NCI-H460 (cell line): ENCODE data around the gene CC2D2B. TPM values are rescaled to one million over a fixed set of nuclear protein-coding genes. Genes with fewer than 3 reads are reported as not detected.
"Not testable (repeated sequence)": the region's sequence is repeated elsewhere in the genome, so short reads cannot be mapped to it uniquely, and the experiment has no call there.

Source experiments
- DNase-seq: peaks from one replicate; pipeline ENCODE4 v3.0.0-alpha.2; 2016; ENCODE audit warnings: low read depth; ENCODE audit errors: extremely low read depth
- total RNA-seq: library from RNA; depleted of rRNA; stranded (reverse); fragments of >200 nt; shearing (Covaris generic); gene quantifications from 2 replicates; pipeline ENCODE4 v1.2.3, GENCODE V29; 2014

The CC2D2B gene
- total RNA-seq, 1 experiment from 2014 or later, result not detected

- DNase-seq, result no peak
These were observed 106.8 kb downstream of the CC2D2B start for GRCh38 chr10:96014473-96015102.

GRCh38 chr10:96017191-96017687, 109.5 kb downstream of the CC2D2B start:
- DNase-seq, result peak; percentile 65

- no peak for DNase-seq
These were observed 113.6 kb downstream of the CC2D2B start for GRCh38 chr10:96021332-96021731.

GRCh38 chr10:96022739-96023138, 115.0 kb downstream of the CC2D2B start:
- DNase-seq, result no peak

- no peak for DNase-seq
These were observed 115.4 kb downstream of the CC2D2B start for GRCh38 chr10:96023168-96023567.

- DNase-seq, result peak; percentile 9
These were observed 117.8 kb downstream of the CC2D2B start for GRCh38 chr10:96025566-96025965.

- DNase-seq, result no peak
These were observed 126.8 kb downstream of the CC2D2B start for GRCh38 chr10:96034625-96035024.

GRCh38 chr10:96038476-96039387, 131.0 kb downstream of the CC2D2B start:
- DNase-seq, result no peak

GRCh38 chr10:96041146-96041545, 133.4 kb downstream of the CC2D2B start:
- DNase-seq, result no peak

GRCh38 chr10:96043033-96043892, 135.5 kb downstream of the CC2D2B start, which contains the start of gene CCNJ:
Gene CCNJ, plus strand, starts transcription at chr10:96043583. Its CDS starts 811 bp downstream, at chr10:96044394.
- DNase-seq, result peak; percentile 87

- DNase-seq, result peak; percentile 19
These were observed 136.3 kb downstream of the CC2D2B start for GRCh38 chr10:96043893-96044715.

GRCh38 chr10:96044736-96045135, 137.0 kb downstream of the CC2D2B start:
- peak; percentile 2 for DNase-seq

GRCh38 chr10:96046546-96046945, 138.8 kb downstream of the CC2D2B start:
- no peak for DNase-seq

- DNase-seq, result peak; percentile 6
These were observed 139.4 kb downstream of the CC2D2B start for GRCh38 chr10:96047004-96047649.

- DNase-seq, result not testable (repeated sequence)
These were observed 140.2 kb downstream of the CC2D2B start for GRCh38 chr10:96047925-96048324.

- DNase-seq, result no peak
These were observed 141.6 kb downstream of the CC2D2B start for GRCh38 chr10:96049340-96049739.

GRCh38 chr10:96053985-96054384, 146.2 kb downstream of the CC2D2B start:
- no peak for DNase-seq

GRCh38 chr10:96056787-96057186, 149.0 kb downstream of the CC2D2B start:
- DNase-seq, result no peak

- no peak for DNase-seq
These were observed 153.5 kb downstream of the CC2D2B start for GRCh38 chr10:96061232-96061631.
